AG10803 (cell line): ENCODE results near the gene ENTHD1.
"Not testable (repeated sequence)": the region's sequence is repeated elsewhere in the genome, so short reads cannot be mapped to it uniquely, and the experiment has no call there.

ENCODE experiments used
- DNase-seq: peaks from one replicate; pipeline ENCODE4 v3.0.0; 2010; ENCODE audit warnings: low read depth
- H3K4me3 ChIP-seq: 2 replicates; pipeline ENCODE4 v1.5.1; 2011; ENCODE audit warnings: mild to moderate bottlenecking, low read length, control low read depth
- CTCF ChIP-seq: conservative IDR thresholded peaks from 2 replicates; pipeline ENCODE4 v1.5.1; 2011; ENCODE audit warnings: mild to moderate bottlenecking, low read length, control low read depth, inconsistent platforms

ENTHD1 gene

GRCh38 chr22:39744353-39744752 lies 149.2 kb downstream of the ENTHD1 start:
- no peak for DNase-seq
- no peak for TF ChIP-seq CTCF
- no peak overlapping the region for H3K4me3 ChIP-seq

- TF ChIP-seq CTCF: no peak
- H3K4me3 ChIP-seq: no peak overlapping the region
- no peak for DNase-seq
Measured at GRCh38 chr22:39743935-39744334, 149.6 kb downstream of the ENTHD1 start.

- H3K4me3 ChIP-seq: no peak overlapping the region
- no peak for TF ChIP-seq CTCF
- DNase-seq: no peak
Measured at GRCh38 chr22:39739338-39740027, 154.1 kb downstream of the ENTHD1 start.

GRCh38 chr22:39738746-39739145 lies 154.8 kb downstream of the ENTHD1 start:
- TF ChIP-seq CTCF: no peak
- DNase-seq: peak; percentile 52
- no peak overlapping the region for H3K4me3 ChIP-seq

GRCh38 chr22:39735776-39736175 lies 157.8 kb downstream of the ENTHD1 start:
- no peak for TF ChIP-seq CTCF
- H3K4me3 ChIP-seq: no peak overlapping the region
- no peak for DNase-seq

- no peak for TF ChIP-seq CTCF
- no peak overlapping the region for H3K4me3 ChIP-seq
- no peak for DNase-seq
Measured at GRCh38 chr22:39734866-39735265, 158.7 kb downstream of the ENTHD1 start.

GRCh38 chr22:39734046-39734445 lies 159.5 kb downstream of the ENTHD1 start:
- not testable (repeated sequence) for H3K4me3 ChIP-seq, DNase-seq
